Effector CD4-positive, alpha-beta T cell (primary cell): ENCODE measurements around the gene TBX18.

Experiments used
- DNase-seq: peaks from one replicate; pipeline ENCODE4 v3.0.0-alpha.2; 2020

Gene TBX18

DNA sequence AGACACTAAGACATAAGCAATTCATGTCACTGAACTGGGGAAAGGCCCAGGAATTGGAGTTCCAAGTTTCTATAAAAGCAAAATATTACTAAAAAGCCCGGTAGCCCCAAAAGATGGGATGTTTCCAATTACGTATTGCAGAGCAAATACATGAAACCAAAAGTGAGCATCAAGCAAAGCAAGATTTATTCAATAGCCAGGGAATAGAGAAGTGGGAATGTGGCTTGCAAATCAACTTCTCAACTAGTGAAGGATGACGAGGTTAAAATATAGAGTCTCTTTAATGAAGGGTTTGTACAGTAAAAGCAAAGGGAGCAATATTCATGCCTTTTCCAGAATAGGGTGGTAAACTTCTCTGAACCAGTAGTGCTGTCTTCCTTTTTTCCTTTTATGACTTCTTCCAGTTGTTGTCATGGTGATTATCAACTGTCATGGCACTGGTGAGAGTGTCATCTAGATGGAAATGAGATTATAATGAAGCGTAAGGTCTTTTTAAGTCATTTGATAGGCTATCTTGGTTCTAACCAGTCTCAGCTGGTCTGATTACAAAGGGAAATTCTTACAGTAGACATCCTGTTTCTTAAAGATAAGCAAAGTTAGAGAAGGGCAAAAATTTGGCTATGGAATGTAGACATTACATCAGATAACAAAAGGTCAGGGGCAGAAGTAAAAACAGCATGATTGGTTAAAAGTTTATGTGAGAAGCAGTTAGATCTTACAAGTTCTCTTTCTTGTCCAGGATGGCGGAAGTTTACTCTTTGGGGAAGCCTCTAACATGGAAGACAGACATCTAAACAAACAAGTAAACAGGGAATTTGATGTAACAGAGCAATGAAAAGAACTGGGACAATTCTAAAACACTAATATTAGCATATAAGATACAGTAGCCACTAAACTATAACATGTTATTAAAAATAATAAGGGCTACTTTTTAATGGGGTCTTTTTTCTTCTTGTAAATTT is 96.9 kb downstream of the TBX18 start:
- no peak for DNase-seq

- DNase-seq: no peak
These were observed 99.0 kb downstream of the TBX18 start for GRCh38 chr6:84665401-84665800.

- no peak for DNase-seq
These were observed 100.5 kb downstream of the TBX18 start for GRCh38 chr6:84663866-84664265.

- DNase-seq: no peak
These were observed 106.9 kb downstream of the TBX18 start for GRCh38 chr6:84657486-84657885.

GRCh38 chr6:84657025-84657424 is 107.4 kb downstream of the TBX18 start:
- no peak for DNase-seq

DNA sequence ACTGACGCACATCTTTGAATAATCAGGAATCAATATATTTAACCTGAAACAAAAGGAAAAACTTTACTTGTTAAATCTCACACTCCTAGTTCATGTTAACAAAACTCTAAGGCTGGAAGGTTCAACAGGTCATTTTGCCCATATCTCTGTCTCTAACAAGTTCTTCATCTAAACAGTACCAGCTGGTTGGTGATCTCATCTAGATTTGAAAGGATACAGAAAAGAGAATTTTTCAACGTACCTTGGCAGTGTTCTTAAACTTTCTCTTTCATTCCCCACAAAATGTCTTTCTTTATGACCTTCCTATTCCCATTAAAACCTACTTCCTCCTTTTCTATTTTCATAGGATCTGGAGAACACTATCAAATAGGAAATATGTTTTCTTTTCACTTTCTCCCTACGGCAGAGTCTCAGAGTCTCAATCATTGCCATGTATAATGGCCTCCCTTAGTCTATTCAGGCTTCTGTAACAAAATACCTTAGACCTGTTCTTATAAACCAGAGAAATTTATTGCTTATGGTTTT is 111.3 kb downstream of the TBX18 start:
- DNase-seq: no peak

- DNase-seq: no peak
These were observed 111.9 kb downstream of the TBX18 start for GRCh38 chr6:84652356-84653026.

GRCh38 chr6:84651583-84651982 is 112.8 kb downstream of the TBX18 start:
- DNase-seq: no peak

- no peak for DNase-seq
These were observed 116.0 kb downstream of the TBX18 start for GRCh38 chr6:84648444-84648843.

DNA sequence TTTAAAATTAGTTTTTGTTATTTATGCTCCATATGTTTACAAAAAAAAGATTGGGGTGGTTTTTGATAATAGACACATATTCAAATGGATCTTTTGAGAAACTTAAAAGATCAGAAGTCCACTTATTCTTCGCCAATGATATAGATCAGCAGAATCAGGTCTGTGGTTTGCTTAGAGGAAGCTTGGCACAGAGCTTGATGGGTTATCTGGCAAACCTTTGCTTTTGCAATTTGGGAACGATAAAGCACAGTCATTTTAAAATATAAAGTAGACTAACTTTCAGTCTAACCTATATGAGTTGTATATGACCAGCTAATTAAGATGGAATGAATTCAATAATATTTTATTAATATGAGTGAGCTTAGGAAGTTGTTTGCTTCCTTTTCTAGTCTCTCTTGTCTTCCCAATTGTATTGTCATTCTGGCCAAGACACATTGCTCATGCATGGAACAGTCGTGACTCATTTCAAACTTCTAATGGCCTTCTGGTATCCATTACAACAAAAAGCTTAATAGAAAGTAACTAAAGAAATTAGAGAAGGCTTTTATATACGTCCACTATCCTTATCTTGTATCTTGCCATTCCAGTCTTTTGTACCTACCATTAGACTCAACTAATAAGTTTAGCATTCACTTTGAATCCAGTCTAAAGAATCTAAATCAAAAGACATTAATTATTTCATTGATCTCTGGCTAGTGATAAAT is 118.7 kb downstream of the TBX18 start:
- no peak for DNase-seq

GRCh38 chr6:84645000-84645399 is 119.4 kb downstream of the TBX18 start:
- no peak for DNase-seq

DNA sequence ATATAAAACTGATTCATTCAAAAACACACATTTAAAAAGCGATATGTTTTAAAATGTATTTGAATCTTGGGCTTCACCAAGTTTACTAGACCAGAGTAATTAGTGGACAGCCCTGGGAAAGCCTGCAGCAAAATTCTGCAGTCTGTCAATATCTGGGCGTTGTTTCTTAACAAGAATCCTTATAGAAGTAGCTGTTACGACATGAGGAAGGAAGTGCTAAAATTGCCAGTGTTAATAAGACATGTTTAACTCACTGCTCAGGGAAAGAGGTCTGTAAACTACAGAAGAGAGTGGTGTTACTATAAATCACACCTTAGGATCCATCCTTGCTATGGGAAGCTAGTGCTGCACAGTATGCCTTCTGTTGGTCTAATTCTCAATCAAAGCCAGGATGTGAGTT is 120.6 kb downstream of the TBX18 start:
- no peak for DNase-seq

DNA sequence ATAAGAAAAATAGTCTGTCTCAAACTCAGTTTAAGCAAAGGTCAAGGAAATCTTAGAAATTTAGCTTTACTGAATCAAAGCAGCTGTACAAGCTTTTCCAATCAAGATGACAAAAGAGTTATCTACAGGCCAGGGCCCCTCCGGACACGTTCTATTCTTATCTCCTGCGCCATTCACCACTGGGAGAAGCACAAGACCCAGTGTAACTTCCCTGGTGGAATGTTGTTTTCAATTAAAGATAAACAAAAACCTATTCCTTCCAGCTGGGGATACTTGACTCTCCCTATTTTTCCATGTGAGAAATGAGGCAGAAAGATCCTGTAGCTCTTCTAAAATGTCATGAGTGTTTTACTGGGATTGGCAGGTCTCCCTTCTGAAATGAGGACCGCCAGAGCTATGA is 123.3 kb downstream of the TBX18 start:
- DNase-seq: no peak

DNA sequence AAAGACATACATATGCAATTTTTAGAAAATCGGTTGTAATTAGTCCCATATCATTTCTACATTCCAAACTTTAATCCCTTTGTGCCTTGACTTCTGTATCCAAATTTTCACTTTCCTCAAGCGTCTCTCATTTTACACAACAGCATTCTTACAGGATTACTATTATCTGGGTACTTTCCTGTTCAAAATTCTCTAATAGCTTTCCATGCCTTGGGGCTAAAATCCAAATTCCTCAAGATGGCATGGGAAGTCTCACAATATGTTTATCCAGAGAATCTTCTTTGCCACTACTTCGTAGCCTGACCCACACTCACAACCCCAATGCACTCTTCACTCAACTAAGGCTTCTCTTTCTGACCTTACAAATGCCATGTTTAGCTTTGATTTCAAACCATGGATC is 125.0 kb downstream of the TBX18 start:
- DNase-seq: no peak

DNA sequence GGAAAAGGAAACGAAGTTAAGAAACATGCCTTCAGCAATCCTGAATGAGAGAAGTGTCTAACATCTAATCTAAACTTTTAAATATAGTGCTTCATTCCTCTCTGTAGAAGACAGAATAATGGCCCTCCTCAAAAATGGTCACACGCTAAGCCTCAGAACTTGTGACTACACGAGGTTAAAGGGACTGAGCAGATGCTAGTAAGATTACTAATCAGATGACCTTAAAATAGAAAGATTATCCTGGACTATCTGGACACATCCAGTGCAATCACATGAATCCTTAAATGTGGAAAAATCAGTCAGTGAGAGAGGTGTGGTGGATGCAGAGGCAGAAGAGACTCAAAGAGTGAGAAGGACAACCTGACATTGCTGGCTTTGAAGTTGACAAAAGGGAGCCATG is 126.1 kb downstream of the TBX18 start:
- DNase-seq: no peak
